Heart right ventricle (tissue), 16 donors: Measurements from ENCODE around the gene GREB1. TPM values are rescaled to one million over a fixed set of nuclear protein-coding genes. Genes with fewer than 3 reads are reported as not detected.

ENCODE experiments used
- ATAC-seq, 8 donors: fragments of 200-7000 bp; cut with Tn5 transposase; one replicate each; pipeline ENCODE4 v1.9.1; 2020; ENCODE audit warnings: mild to moderate bottlenecking in 8 of 8, moderate library complexity in 8 of 8, moderate number of reproducible peaks in 1 of 8
- DNase-seq, 2 donors: peaks; one replicate each; pipeline ENCODE4 v3.0.0-alpha.2; 2020
- H3K27ac ChIP-seq, 10 donors: fragments of 200-600 bp; sonication (generic) in 2 of 10; one replicate each; pipeline versions ENCODE4 v1.5.0 to v1.8.0; 2020 to 2022; ENCODE audit warnings: mild to moderate bottlenecking in 3 of 10
- H3K27me3 ChIP-seq, 7 donors: fragments of 200-600 bp; one replicate each; pipeline ENCODE4 v1.8.0; 2021 to 2022; ENCODE audit warnings: mild to moderate bottlenecking in 2 of 7
- H3K36me3 ChIP-seq, 9 donors: fragments of 200-600 bp; sonication (generic) in 1 of 9; one replicate each; pipeline versions ENCODE4 v1.5.0 to v1.8.0; 2020 to 2022; ENCODE audit warnings: mild to moderate bottlenecking in 2 of 9
- H3K4me1 ChIP-seq, 9 donors: fragments of 200-600 bp; sonication (generic) in 1 of 9; one replicate each; pipeline versions ENCODE4 v1.5.0 to v1.8.0; 2020 to 2022; ENCODE audit warnings: mild to moderate bottlenecking in 4 of 9
- H3K4me3 ChIP-seq, 10 donors: fragments of 200-600 bp; sonication (generic) in 2 of 10; one replicate each; pipeline versions ENCODE4 v1.5.0 to v1.8.0; 2020 to 2022; ENCODE audit warnings: mild to moderate bottlenecking in 7 of 10, moderate library complexity in 2 of 10
- H3K9me3 ChIP-seq, 11 donors: fragments of 200-600 bp in 10 of 11; sonication (generic) in 2 of 11; one replicate each; pipeline versions ENCODE4 v1.5.0 to v1.8.0; 2013 to 2022; ENCODE audit warnings: mild to moderate bottlenecking in 2 of 11, control low read depth in 1 of 11, moderate library complexity in 1 of 11
- CTCF ChIP-seq, 9 donors: fragments of 200-600 bp; sonication (generic) in 2 of 9; IDR thresholded peaks; one replicate each; pipeline versions ENCODE4 v1.5.0 to v1.8.0; 2021 to 2022; ENCODE audit warnings: antibody characterized with exemption in 9 of 9, mild to moderate bottlenecking in 5 of 9, moderate library complexity in 1 of 9
- WGBS, 2 donors: extraction: QIAGEN DNeasy Blood & Tissue Kit; methylation state at CpG; one replicate each; pipeline ENCODE4 v1.1.7; 2013; ENCODE audit warnings: inconsistent platforms in 1 of 2; 5-methylcytosine and 5-hydroxymethylcytosine counted together
- intact Hi-C, 10 donors: fragments of 100-400 bp; cut with DNase I; formaldehyde crosslinking; loops; one replicate each; pipeline versions ENCODE4 v1.11.1 to v1.14.2; 2022
- polyA plus RNA-seq, 2 donors: library from polyadenylated mRNA; stranded (reverse); fragments of 200-250 nt; gene quantifications; one replicate each; pipeline ENCODE4 v1.2.3, GENCODE V29; 2013
- total RNA-seq, 10 donors: library from RNA; stranded (reverse); fragmentation: NEBNext Ultra II Directional in 3 of 10; extraction: Animal tissue kit (Norgen Biotek cat#: 25700) in 3 of 10; gene quantifications; one replicate each; pipeline versions ENCODE4 v1.2.1 to v1.2.4, GENCODE V29; 2021 to 2023
- donor health status: Arrhythmogenic right ventricular cardiomyopathy.
- donor health status: ischemic (EF 13 %, LVEDD 7.1; RV severe dilation, severe dysfunction).
- donor health status: healthy with polysubstance abuse.
- donor health status: DM: no; HTN: yes; CAD: no.
- donor health status: DM: no; HTN: no; CAD: no.
- donor health status: ischemic (EF 25% LVEDD 6.9; RV normal size, moderate dysfunction).
- donor health status: ischemic (EF 25% LVEDD 5.7; RV mildly dilated, moderate dysfunction).
- donor health status: healthy.
- donor health status: DM: yes; HTN: yes; CAD: no.
- donor health status: Ischemic cardiomyopathy.
- donor health status: ischemic (EF 35%, LVEDD 5.7; RV mildly dilated, moderate dysfunction).
- donor health status: nonischemic (EF 11% LVEDD 7.7; RV severe dilation, severe dysfunction).
- donor health status: DM: yes; HTN: yes; CAD: no.
- donor health status: PGD.
- donor health status: ischemic (EF 29% LVEDD 5.4; RV normal size, mild dysfunction).
- donor health status: nonischemic (EF 23%, LVEDD 6.1; RV moderate dilation, normal function).

Gene GREB1
- total and polyA plus RNA-seq, 12 donors = 1.2 to 15.6 (median 7.8) TPM

DNA sequence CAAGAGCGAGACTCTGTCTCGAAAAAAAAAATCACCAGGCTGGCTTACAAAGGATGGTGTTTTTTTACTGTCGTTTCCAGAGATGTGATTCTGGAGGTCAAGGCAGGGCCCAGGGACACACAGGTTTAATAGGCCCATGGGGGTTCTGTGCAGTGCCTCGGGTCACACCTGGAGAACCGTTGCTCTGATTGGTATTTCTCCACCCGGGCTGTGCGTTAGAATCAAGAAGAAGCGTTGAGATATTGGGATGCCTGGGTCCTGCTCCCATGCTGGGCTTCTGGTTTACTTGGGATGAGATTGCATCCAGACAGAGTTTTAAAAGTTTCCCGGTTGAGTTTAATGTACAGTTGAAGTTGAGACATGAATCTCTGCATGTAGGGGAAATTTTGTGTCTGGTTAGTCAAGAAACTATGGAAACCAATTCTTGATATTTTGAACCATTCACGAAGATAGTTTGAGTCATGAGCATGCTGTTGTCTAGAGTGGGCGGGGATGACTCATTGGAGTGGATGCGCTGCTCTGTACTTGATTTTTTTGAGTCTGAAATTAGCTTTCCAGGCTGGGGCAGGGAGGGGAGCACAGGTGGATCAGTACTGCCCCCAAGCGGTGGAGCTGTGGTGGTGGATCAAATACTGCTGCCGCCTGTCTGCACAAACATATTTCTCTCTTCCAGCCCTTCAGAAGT lies 50.1 kb downstream of the GREB1 start:
- no peaks in the 10 kb centered on the region for H3K36me3 ChIP-seq
- H3K27ac ChIP-seq = peak overlapping the region in 8 of 10 donors; percentile 3 to 74 (median 56)
- peak; percentile 50 to 85 (median 81) for TF ChIP-seq CTCF (IDR thresholded peaks at IDR 0.05)
- intact Hi-C loops = loop anchor here (1.0 to 10.0 kb wide), 8 partner anchors 105 to 749 kb away; a partner anchor contains a TSS
- H3K4me1 ChIP-seq = peaks cover 0 to 20% (median 6%) of the 10 kb centered on the region in 9 donors
- DNase-seq = peak; percentile 61 to 78
- no peaks in the 10 kb centered on the region for H3K27me3 ChIP-seq
- H3K4me3 ChIP-seq = no peak overlapping the region
- peak; percentile 54 to 83 (median 79) for ATAC-seq
- H3K9me3 ChIP-seq = no peaks in the 10 kb centered on the region
- 58 to 64% methylated on average over 14 of the region's 14 CpGs for WGBS, 2 donors

- Histone ChIP-seq H3K9me3 (no peaks in the 10 kb centered on the region), H3K27me3 (no peaks in the 10 kb centered on the region), H3K27ac (no peak overlapping the region), H3K4me3 (no peak overlapping the region), H3K4me1 (peaks cover 0 to 20% (median 6%) of the 10 kb centered on the region in 9 donors), H3K36me3 (no peaks in the 10 kb centered on the region)
- peak in 1 of 9 donors; percentile 4 for TF ChIP-seq CTCF (IDR thresholded peaks at IDR 0.05)
- ATAC-seq (no peak), DNase-seq (no peak)
- WGBS, 2 donors = 81 to 86% methylated on average over 18 of the region's 18 CpGs
- intact Hi-C loops = loop anchor here in 8 of 10 donors (1.0 to 10.0 kb wide), 8 partner anchors 106 to 750 kb away; a partner anchor contains a TSS
Observed at GRCh38 chr2:11584525-11585056, 50.7 kb downstream of the GREB1 start.

DNA sequence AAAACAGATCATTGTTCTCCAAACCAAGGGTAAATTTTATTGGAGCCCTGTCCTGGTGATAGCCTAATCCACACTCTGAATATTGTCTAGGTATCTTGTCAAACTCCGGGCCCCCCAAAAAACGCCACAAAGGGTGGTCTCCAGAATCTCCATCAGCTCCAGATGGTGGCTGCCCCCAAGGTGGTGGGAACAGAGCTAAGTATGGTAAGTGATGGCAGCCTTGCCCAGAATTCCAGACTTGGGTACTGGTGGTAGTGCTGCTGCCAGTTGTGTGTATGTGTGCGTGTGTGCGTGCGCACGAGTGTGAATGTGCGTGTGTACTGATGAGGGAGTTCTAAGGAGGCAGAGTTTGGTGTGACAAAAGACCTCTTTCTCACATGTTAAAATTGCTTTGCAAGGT lies 51.2 kb downstream of the GREB1 start:
- TF ChIP-seq CTCF (IDR thresholded peaks at IDR 0.05) = no peak
- intact Hi-C loops = loop anchor here in 3 of 10 donors (2.0 to 10.0 kb wide), 3 partner anchors 106 to 750 kb away; a partner anchor contains a TSS
- 91 to 94% methylated on average over 7 of the region's 7 CpGs for WGBS, 2 donors
- H3K36me3 ChIP-seq = no peaks in the 10 kb centered on the region
- H3K27me3 ChIP-seq = no peaks in the 10 kb centered on the region
- H3K4me1 ChIP-seq = peaks cover 0 to 20% (median 6%) of the 10 kb centered on the region in 9 donors
- ATAC-seq = no peak
- H3K27ac ChIP-seq = no peak overlapping the region
- H3K4me3 ChIP-seq = no peak overlapping the region
- H3K9me3 ChIP-seq = no peaks in the 10 kb centered on the region
- no peak for DNase-seq

DNA sequence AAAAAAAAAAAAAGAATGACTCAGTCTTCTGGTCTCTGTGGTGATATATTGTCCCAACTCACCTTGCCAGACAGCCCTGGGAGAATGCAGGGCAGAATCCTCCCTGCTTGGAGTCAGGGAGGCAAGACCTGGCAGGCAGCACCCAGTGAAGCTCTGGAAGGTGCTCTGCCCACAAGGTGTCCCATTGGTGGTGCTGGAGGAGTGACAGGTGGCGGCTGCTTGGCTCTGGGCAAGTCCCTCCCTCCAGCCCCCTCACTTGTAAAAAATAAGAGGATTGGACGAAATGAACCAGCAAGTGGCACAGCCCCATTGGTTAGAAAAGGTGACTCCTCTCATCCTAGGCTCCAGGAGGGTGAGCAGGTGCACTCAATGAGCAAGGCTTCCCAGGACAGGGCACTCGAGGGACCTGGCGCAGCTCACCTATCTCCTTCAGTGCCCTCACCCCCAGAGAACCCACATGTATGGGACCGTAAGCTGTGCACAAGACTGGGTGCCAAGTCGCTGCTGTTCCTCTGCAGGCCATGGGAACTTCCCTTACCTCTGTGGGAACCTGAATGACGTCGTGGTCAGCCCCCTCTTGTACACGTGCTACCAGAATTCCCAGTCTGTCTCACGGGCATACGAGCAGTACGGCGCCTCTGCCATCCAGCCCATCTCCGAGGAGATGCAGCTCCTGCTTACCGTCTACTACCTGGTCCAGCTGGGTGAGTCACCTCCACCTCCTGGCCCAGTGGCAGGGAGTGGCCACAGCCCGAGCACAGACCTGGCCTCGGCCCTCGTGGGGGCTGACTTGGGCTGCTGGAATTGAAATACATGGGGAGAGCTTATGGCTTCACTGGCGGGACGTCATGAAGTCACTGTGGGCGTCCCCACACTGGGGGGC lies 54.6 kb downstream of the GREB1 start:
- no peak for DNase-seq
- TF ChIP-seq CTCF (IDR thresholded peaks at IDR 0.05) = no peak
- H3K4me3 ChIP-seq = no peak overlapping the region
- no peak for ATAC-seq
- H3K36me3 ChIP-seq = no peaks in the 10 kb centered on the region
- no peaks in the 10 kb centered on the region for H3K27me3 ChIP-seq
- H3K4me1 ChIP-seq = peaks cover 0 to 10% (median 6%) of the 10 kb centered on the region in 9 donors
- WGBS, 2 donors = 91 to 92% methylated on average over 21 of the region's 21 CpGs
- no peak overlapping the region for H3K27ac ChIP-seq
- intact Hi-C loops = loop anchor here in 3 of 10 donors (10.0 kb wide), 2 partner anchors 454 to 754 kb away; a partner anchor contains a TSS
- H3K9me3 ChIP-seq = no peaks in the 10 kb centered on the region
